NCI-H1694 treated with DMSO at 0.1 percent for 48 hours (cell line): Measurements from ENCODE around the gene CAMSAP1.
"Not testable (repeated sequence)": the region's sequence is repeated elsewhere in the genome, so short reads cannot be mapped to it uniquely, and the experiment has no call there.

ENCODE experiments used
- DNase-seq: peaks from one replicate; lab custom pipeline; 2025; lab: John Stamatoyannopoulos, UW

The CAMSAP1 gene

DNA sequence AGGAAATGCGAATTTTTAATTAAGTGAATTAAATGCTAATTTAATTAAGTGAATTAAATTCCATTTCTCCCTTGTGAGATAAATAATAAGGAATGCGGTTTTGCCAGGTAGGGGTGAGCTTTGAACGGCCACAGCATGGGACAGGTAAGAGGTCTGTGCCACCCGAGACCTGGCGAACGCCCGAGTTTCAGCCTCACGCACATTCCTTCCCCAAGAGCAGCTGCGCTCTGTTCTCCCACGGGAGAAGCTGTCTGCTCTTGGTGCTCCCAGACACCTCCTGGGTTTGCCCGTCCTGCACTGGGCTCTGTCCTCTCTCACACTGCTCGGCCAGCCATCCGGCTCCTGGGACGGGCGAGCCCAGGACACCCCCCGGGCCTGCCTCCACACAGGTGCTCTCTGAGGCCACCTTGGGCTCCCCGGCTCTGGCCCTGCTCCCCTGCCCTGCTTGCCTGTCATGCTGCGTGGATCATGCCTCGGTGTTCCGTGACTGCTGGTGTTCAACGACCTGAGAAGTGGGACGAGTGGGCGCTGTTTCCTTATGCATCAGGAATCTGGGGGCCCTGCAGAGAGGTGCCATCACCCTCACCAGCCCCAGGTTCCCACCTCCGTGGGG lies 13.7 kb upstream of the CAMSAP1 start:
- DNase-seq, result no peak

DNA sequence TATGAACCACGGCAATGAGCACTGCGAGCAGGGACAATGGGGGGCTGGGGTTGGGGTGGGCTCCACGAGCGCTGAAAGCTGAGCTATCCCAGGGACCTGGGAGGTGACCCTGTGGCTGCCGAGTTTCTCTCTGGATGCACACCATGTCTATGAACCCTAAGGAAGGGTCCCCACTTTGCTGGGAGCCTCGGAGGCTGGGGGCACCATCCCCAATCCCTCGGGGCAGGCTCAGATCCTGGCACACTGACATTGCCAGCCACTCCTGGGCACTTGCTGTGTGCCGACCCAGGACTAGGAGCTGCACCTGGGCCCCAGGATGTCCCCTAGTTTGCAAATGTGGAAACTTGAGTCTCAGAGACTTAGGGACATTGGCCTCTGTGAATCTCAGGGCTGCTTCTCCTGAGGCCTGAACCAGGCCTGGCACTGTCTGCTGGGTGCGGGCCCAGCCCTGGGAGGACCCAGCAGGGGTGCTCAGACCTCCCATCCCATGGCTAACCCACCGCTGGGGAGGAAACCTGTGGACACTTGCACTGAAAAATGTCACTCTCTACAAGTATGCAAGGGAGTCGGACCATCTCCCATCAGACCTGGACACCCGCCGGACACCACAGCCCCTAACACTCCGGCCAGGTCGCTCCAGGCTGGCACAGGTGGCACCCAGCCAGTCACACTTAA lies 13.0 kb upstream of the CAMSAP1 start:
- DNase-seq, result no peak

GRCh38 chr9:135919318-135919890 lies 12.1 kb upstream of the CAMSAP1 start:
- no peak for DNase-seq

- not testable (repeated sequence) for DNase-seq
Measured at GRCh38 chr9:135916227-135916626, 8.9 kb upstream of the CAMSAP1 start.

DNA sequence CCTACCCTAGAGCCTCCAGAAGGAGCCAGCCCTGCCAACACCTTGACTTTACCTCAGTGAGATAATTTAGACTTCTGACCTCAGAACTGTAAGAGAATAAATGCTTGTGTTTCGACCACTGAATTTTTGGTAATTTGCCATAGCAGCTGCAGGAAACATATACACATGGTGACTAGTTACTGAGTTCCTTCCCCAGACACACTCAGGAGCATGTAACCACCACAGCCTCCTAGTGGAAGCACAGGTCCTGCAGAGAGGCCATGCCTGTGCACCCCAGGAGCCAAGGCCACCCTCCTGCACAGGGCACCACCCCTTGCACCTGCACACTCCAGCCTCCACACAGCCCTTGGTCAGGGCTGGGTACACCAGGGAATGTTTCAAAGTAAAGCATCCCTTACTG lies 7.6 kb upstream of the CAMSAP1 start:
- no peak for DNase-seq

DNA sequence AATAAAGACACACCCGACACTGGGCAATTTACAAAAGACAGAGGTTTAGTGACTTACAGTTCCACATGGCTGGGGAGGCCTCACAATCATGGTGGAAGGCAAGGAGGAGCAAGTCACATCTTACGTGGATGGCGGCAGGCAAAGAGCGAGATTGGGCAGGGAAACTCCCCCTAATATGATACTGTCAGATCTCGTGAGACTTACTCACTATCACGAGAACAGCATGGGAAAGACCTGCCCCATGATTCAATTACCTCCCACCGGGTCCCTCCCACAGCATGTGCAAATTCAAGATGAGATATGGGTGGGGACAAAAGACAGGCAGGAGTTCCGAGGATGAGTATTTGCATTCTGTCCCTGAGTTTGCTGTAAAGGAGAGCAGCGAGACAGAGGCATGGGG lies 3.9 kb upstream of the CAMSAP1 start:
- not testable (repeated sequence) for DNase-seq

- no peak for DNase-seq
Measured at GRCh38 chr9:135910757-135911156, 3.4 kb upstream of the CAMSAP1 start.

DNA sequence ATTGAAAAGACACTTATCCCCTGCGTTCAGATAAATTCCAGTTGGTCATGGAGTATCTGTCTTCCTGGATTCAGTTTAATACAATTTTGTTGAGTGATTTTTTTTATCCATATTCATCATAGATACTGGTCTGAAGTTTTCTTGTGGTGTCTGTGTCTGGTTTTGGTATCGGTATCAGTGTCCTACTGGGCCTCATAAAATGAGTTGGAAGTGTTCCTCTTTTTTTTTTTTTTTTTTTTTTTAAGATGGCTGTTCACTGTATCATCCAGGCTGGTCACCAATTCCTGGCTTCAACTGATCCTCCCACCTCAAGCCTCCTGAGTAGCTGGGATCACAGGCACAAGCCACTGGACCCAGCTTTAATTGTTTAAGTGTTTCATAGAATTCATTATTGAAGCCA lies 2.9 kb upstream of the CAMSAP1 start:
- no peak for DNase-seq

GRCh38 chr9:135909371-135909770 lies 2.0 kb upstream of the CAMSAP1 start:
- DNase-seq, result no peak

GRCh38 chr9:135908754-135909204 lies 1.4 kb upstream of the CAMSAP1 start:
- DNase-seq, result no peak

- DNase-seq, result no peak
Measured at GRCh38 chr9:135908093-135908753, 877 bp upstream of the CAMSAP1 start.

GRCh38 chr9:135907006-135907430 lies 328 bp downstream of the CAMSAP1 start:
- DNase-seq, result no peak

DNA sequence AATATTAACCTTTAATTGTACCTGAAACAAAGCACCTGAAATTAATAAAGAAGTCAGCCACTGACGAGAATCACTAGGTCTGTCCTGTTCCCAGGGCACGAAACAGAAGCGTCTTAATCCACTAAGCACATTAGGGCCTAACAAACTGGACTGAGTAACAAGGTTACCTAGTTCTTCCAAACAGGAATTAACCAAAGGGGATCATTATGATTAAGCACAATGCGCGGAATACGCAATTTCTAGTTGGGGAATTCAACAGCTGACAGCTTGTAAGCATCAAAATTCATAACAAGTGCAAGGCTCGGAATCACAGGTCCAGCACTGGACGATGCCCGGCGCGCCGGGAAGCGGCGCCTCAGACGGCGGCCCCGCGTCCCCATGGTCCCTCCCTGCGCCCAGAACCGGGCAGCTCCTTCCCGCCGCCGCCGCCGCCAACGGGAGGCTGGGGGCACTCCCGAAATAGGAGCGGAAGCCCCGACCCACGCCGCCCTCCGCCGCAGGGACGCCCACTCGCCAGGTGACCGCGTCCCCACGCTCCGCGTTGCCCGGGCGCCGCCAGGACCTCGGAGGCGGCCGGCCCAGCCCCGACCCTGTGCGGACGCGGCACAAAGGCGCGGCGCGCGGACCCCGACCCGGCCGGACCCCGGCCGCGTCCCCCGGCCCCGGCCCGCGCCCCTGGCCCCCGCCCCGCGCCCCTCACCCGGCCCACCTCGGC lies 898 bp downstream of the CAMSAP1 start:
- DNase-seq, result no peak

DNA sequence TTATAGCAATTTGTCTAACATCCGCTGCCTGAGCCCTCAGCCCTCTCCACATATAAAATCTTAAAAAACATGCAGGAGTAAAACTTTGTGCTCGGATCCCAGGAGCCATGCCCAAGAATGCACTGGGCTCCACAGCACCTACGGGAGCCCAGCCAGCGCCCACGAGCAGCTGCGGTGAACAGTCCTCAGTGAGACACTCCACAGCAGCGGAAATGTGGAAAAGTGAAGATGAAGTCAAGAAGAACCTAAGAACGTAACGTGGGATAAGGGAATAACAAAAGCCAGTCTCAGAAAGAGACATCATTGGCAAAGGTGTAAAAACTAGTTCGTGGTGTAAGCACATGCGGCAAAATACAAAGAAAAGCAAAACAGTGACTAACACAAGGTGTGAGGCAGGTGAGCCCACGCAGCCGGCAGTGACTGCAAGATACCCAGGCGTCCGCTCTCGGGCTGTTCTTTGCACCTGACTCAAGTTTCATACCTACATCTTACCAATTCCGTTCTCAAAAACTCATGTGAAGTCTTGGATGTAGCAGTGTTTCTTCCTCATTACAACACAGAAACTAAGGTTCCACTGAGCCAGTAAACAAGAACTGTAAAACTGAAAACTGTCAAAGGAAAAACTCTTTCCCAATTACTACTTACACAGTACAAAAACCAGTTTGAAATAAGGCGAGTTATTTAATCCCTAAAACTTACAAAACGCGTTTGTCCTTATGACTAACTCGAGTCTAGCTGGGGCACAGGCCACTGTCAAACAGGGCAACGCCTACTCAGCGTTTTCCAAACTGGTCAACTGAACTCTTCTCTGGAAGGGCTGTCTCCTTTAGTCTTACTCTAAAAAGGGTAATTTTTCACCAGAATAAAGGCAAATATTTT lies 1.7 kb downstream of the CAMSAP1 start:
- DNase-seq, result no peak

- no peak for DNase-seq
Measured at GRCh38 chr9:135903786-135904520, 3.4 kb downstream of the CAMSAP1 start.

- no peak for DNase-seq
Measured at GRCh38 chr9:135903358-135903656, 4.0 kb downstream of the CAMSAP1 start.

- DNase-seq, result no peak
Measured at GRCh38 chr9:135902655-135903357, 4.5 kb downstream of the CAMSAP1 start.

GRCh38 chr9:135901826-135902225 lies 5.5 kb downstream of the CAMSAP1 start:
- no peak for DNase-seq

GRCh38 chr9:135901031-135901758 lies 6.2 kb downstream of the CAMSAP1 start:
- no peak for DNase-seq
